Raji (cell line): ENCODE measurements around the gene SORCS3.

ENCODE experiments used
- POLR2A ChIP-seq: IDR thresholded peaks from 2 replicates; pipeline ENCODE4 v1.6.1; 2011; ENCODE audit warnings: low read depth, low read length, control low read depth; ENCODE audit not compliant: insufficient read depth

Gene SORCS3

DNA sequence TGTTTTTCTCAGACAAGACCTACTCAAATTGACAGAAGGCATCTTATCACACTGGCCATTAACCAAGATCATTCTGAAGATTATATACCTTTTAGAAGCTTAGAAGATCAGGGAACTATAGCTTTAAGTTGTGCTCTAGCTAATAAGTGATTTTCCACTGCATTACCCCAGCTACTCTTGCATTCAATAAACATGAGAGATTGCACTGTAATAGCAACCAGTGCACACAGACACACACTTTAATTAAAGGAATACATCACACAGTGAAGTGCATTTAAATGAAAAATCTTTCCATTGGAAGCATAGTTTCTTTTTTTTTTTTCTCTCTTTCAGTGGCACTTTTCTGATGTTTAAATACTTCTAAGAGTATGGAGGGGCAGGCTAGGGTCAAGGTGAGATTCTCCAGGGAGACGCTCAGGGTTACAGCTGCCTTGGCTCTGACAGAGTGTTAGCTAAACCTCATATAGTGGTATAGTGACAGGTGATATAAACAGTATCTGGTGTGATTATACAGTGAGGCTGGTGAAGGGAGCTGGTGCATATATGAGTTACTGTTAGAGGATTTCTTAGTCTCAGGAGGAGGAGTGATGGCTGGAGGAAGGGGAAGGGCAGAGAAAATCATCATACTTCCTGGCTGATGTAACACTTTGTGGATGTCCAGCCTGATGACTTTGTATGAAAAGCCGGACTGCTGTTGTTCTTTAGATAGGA is 369.5 kb downstream of the SORCS3 start:
- no peak for TF ChIP-seq POLR2A

DNA sequence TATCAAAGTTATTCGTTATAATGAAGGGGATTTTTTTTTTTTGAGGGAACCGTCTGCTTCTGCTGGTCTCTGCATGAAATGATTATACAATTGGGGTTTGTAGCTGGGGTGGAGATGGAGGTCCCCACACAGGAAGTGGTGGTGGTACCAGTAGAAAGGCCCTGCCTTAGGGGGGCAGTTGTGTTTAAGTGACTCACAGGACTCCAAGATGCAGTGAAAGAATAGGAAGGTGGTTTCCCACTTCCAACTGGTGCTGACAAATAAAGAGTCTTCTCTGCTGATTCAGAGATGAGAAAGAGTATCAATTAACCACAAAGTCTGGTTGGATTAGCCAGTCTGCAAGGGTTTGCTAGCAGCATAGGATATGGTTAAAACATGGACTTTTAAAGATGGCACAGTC is 376.0 kb downstream of the SORCS3 start:
- no peak for TF ChIP-seq POLR2A

DNA sequence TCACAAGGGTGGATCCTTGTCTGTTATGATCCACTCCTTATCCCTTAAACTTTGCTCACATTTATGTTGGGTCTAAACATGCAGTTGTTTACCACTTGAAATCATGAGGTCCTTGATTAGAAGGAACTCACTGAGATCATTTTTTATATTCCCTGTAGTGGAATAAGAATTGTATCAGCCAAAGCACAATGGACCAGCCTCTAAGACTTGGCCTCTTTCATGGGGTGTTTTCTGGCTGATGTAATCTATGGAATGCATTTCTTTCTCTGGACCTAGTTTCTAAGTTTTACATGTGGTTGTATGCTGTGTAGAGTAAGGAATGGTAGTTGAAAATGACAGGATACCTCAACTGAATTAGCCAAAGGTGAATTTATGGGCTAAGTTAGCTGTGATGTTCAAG is 376.6 kb downstream of the SORCS3 start:
- TF ChIP-seq POLR2A, result no peak

DNA sequence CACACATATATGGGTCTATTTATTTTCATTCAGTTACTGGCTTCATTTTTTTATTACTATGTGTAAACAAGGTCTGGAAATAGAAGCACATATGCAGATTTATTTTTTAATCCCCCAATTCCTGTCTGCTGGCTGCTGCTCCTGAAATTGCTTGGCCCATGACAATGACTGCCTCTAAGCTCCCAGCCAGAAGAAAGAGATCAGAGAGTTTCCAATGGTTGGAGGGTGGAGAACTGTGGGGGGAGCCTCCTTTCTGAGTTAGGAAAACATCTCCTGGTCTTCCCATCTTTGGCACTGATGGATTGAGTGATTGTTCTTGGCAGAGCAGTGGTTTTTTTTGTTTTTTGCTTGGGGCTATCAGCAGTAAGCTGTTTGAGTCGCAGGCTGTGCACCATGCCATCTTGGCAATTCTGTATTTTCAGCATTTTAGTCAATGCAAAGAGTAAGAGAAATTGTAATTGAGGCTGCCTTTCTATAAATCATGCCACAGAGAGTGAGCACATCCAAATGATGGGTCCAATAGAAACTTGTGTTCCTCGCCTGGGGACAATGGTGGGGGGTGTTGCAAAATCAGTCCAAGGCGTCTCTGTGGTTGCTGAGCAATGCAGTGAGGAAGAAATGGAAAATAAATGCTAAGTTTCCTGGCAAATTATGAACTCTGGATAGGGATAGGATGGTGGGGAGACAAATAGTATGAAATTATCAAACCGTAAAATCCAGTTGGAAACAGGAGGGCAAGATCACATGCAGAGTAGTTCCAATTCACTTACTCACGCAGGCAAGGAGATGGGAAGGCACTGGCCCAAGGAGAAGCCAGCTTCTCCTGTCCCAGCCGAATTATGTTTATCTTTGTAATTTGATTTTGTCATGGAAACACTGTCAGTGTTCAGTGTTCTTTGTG is 382.4 kb downstream of the SORCS3 start:
- no peak for TF ChIP-seq POLR2A

DNA sequence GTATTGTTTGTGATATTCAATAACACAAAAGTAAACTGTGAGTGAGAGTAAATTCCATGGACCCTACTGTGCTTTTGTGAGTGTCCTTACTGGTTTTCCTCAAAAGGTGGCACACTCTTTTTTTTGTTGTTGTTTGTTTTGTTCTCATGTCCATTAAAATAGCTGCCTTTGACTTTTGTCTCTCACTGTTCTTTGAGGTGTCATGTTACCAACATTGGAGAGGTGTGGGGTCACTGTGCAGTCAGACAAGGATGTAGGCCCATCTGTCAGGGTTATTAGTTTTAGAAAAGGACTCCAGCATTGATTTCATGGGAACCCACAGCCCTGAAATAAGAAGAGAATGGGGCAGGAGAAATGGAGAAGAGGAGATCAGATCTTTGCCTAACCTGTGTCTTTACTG is 383.1 kb downstream of the SORCS3 start:
- TF ChIP-seq POLR2A, result no peak

DNA sequence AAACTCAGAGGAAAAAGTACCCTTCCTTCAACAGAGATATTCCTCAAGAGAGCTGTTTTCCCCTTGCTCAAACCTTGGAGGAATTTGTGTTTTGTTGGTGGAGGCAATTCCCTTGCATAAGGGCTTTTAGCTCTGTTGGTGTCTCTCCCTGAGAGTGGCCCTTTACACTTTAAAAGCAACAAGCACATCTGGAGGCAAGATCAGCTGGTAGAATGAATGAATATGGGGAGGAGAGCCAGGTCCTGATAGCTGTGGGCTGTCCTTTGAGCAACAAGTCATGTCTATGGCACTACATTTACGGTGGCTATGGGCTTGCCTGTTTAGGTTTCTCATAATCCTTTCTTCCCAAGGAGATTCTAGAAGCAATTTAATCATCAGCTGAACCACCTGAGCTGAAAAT is 384.0 kb downstream of the SORCS3 start:
- TF ChIP-seq POLR2A, result no peak

DNA sequence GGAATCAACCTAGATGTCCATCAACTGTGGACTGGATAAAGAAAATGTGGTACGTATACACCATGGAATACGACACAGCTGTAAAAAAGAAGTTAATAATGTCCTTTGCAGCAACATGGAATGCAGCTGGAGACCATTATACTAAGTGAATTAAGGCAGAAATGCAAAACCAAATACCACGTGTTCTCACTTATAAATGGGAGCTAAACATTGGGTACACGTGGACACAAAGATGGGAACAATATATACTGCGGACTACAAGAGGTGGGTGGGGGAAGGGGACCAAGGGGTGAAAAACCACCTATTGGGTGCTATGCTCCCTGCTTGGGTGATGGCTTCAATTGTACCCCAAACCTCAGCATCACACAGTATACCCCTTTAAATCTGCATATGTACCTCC is 385.5 kb downstream of the SORCS3 start:
- TF ChIP-seq POLR2A, result no peak

DNA sequence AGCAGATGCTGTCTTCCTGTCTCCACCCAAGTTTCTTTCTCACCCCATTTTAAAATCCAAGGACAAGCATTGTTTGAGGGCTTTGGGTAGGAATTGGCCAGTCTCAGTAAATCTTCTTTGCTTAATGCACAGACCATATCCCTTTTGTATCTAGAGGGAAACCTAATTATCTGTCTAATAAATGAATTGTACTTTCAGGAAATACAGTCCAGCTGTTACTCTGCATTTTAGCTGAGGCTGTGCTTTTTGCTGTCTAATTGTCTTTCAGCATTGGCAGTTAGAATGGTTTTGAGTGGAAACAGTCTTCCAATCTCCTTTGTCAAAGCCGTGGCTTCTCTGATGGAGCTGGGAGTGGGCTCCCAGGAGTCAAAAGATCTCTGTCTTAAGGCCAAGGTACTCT is 388.2 kb downstream of the SORCS3 start:
- TF ChIP-seq POLR2A, result no peak

DNA sequence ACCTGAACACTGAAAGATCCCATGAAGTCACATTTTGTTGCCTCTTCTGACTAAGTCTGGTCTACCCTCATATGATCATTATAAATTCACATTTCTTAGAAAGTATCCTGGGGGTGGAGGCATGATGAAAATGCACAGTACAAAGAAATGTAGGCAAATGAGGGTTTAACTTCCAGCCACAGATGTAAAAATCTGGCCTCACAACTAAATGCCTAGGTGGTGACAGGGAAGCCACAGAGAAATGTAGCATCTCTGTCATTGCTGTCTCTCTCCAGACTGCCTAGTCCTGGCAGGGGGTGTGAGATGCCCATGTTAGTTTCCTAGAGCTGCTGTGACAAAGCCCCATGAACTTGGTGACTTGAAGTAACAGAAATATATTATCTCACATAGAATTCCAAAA is 395.9 kb downstream of the SORCS3 start:
- no peak for TF ChIP-seq POLR2A

DNA sequence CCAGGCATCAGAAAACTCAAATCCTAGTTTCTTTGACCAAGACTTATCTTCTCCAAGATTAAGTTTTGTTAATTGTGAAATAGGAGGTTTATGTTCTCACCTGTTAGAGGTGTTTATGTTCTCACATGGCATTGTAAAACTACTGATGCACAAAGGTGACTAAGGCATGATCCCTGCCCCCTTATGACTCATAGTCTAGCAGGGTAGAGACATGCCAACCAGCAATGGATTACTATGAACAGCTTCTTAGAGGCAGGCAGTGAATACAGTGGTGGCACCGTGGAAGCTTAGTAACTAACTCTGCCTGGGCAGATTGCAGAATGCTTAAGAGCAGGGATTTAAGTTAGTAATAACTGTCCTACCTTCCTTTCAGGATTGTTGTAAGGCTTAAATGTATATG is 400.9 kb downstream of the SORCS3 start:
- TF ChIP-seq POLR2A, result no peak

DNA sequence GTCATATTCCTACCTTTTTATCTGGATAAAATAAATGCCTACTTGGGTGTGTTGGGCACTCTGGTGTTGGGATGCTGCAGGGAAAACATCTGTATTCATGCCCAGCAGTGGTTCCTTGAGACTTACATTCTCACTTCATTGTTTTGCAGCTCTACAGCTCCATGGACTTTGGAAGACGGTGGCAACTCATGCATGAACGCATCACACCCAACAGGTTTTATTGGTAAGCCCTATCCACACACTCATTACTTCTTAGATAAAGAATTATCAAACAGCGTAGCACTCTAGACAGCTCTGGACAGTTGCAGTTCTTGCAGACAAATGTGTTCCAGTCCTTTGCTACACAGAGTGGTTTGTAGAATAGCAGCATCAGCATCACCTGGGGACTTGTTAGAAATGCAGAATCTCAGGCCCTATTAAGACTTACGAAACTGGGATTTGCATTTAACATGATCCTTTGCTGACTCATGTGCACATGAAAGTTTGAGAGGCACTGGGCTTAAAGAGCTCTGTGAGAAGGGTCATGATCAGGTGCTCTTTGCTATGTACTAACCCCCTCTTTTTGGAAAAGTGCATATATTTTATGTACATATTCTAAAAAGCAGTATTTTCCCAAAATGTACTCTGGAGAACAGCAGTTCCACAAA is 401.9 kb downstream of the SORCS3 start:
- TF ChIP-seq POLR2A, result no peak

DNA sequence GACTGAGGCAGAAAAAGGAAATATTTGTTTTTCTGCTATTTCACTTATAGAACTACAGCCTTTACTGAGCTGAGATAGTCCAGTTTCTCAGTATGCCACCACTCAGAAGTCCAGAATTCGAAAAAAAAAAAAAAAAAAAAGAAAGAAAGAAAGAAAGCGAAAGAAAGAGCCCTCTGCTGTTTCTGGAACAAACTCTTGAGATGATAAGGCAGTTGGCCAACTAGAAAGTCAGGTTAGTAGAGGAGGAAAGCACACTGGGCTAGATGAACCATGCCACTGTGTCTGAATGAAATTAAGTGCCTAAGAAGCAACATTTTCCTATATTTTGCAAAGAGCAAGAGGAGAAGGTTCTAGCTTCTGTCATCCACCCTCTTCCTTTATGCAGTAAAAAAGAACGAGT is 403.8 kb downstream of the SORCS3 start:
- TF ChIP-seq POLR2A, result no peak

DNA sequence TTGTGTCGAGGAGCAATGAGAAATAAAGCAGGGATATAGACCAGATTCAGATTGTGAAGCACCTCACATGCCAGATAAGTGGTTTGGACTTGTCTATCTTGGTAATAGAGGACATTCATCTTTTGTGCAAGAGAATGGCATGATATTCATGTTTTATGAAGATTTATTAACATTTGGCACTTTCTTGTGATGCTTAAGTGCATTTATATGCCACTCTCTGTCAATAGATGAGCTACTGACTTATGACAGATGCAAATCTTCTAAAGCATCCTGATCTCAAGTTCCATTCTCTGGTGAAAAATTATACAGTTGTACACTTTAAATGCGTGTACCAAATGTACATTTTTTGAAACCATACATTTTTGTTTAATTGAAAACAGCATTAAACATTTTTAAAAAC is 415.3 kb downstream of the SORCS3 start:
- no peak for TF ChIP-seq POLR2A

DNA sequence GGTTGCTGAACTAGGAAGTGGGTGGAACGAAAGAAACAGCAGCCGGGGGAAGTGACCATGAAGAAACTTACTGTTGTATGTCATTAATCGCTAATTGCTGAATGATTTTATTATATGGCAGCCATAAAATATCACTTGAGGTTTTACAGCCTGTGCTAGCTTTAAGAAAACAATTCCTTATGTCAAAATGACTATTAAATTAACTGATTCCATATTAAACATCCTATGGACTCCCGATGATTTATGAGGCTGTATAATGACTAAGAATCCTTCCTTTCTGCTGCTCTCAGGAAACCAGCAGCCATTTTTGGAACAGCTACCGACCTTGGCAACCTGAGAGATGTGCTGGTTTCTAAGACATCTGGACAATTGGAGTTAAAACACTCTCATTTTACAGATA is 421.9 kb downstream of the SORCS3 start:
- TF ChIP-seq POLR2A, result no peak

DNA sequence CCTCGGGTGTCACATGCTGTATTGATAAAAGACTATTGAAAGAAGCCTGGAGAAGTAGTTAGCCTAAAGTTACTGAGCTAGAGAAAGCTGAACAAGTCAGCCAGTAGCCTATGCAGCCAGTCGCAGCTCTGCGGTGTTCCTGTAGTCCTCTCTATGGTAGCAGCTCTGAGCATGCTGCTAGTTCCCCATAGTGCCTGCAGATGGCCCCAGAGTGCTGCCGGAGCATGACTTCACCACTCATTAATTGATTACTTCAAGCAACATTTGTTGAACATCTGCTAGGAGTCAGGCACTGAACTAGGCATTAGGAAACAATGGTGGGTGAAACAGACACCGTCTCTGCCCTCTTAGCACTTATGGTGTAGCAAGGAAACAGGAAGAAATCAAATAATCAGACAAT is 422.7 kb downstream of the SORCS3 start:
- no peak for TF ChIP-seq POLR2A

DNA sequence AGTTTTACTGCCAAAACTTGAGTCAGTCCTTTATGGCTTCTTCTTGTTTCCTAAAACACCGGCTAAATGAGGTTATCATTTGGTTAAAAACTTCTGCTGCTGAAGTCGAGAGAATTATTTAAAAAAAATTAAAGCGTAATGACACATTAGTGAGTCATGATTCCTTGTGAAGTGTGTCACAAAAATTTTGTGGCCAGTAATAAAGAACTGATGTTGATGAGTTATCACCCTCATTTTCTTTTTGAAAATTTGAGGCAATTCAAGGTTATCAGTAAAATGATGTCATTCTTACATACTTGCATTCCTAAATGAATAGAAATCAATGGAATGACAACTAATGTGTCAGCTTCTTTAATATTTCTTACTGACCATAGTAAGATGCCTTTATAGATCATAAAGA is 427.4 kb downstream of the SORCS3 start:
- no peak for TF ChIP-seq POLR2A

DNA sequence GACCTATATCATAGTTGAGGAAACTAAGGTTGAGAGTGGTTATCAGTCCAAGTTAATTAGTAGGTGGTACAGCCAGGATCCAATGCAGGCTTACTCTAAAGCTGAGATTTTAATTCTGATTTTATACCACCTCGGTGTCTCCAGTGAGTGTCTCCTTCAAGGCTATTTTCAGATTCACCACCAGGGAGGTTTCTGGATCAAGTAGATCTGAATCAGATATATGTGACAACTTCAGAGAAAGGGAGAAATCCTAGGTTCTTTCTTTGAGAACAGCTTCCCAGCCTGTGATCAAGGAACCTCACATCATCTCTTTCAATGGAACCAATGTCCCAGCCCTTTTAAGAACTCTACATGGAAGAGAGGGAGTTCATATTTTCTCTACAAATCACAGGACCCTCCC is 429.2 kb downstream of the SORCS3 start:
- TF ChIP-seq POLR2A, result no peak

DNA sequence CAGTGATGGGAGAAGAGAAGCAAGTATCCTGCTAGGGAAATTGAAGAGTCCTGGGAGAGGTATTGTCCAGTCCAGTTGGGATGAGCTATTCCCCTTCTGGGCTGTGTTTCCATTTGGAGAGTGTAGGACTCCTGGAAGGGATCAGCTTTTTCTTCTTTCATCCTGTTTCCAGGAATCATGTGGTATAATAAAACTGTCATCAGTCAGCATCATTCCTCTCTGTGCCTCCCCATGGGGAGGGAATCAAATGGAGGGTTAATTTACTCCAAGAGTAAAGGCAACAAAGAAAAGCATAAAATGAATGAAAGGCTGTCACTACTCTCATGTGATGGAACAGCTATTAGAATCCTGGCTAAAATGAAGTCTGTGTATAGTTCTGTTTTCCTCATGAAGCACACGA is 429.9 kb downstream of the SORCS3 start:
- no peak for TF ChIP-seq POLR2A
